GM12873 (cell line): ENCODE results near the gene EPHA6.

Experiments used
- CTCF ChIP-seq: IDR thresholded peaks from 2 replicates; pipeline ENCODE4 v1.5.1; 2012; ENCODE audit warnings: low read depth, mild to moderate bottlenecking, moderate library complexity, low read length, control low read depth; ENCODE audit not compliant: insufficient read depth; ENCODE audit errors: missing control alignments

EPHA6 gene

GRCh38 chr3:96966181-96966929, 152.0 kb downstream of the EPHA6 start:
- TF ChIP-seq CTCF, result no peak

GRCh38 chr3:96970211-96970610, 155.8 kb downstream of the EPHA6 start:
- no peak for TF ChIP-seq CTCF

GRCh38 chr3:96977671-96978070, 163.3 kb downstream of the EPHA6 start:
- no peak for TF ChIP-seq CTCF

GRCh38 chr3:96986241-96986640, 171.8 kb downstream of the EPHA6 start:
- TF ChIP-seq CTCF, result no peak

- TF ChIP-seq CTCF, result no peak
Measured at GRCh38 chr3:96991231-96991630, 176.8 kb downstream of the EPHA6 start.

- no peak for TF ChIP-seq CTCF
Measured at GRCh38 chr3:96991800-96992365, 177.5 kb downstream of the EPHA6 start.

GRCh38 chr3:96994988-96995387, 180.6 kb downstream of the EPHA6 start:
- TF ChIP-seq CTCF, result no peak
